GM23248 (cell line): ENCODE results near the gene EOLA1.

Experiments
- EZH2 ChIP-seq: fragments of 200-600 bp; sonication (generic); IDR thresholded peaks from 2 replicates; pipeline ENCODE4 v1.6.1; 2018; ENCODE audit warnings: antibody characterized with exemption, mild to moderate bottlenecking; ENCODE audit not compliant: insufficient read depth, poor library complexity, severe bottlenecking
- EZH2phosphoT487 ChIP-seq: fragments of 200-600 bp; sonication (generic); IDR thresholded peaks from 2 replicates; pipeline ENCODE4 v1.6.1; 2018; ENCODE audit warnings: antibody characterized with exemption, moderate library complexity, mild to moderate bottlenecking, low read depth; ENCODE audit not compliant: insufficient read depth

DNA sequence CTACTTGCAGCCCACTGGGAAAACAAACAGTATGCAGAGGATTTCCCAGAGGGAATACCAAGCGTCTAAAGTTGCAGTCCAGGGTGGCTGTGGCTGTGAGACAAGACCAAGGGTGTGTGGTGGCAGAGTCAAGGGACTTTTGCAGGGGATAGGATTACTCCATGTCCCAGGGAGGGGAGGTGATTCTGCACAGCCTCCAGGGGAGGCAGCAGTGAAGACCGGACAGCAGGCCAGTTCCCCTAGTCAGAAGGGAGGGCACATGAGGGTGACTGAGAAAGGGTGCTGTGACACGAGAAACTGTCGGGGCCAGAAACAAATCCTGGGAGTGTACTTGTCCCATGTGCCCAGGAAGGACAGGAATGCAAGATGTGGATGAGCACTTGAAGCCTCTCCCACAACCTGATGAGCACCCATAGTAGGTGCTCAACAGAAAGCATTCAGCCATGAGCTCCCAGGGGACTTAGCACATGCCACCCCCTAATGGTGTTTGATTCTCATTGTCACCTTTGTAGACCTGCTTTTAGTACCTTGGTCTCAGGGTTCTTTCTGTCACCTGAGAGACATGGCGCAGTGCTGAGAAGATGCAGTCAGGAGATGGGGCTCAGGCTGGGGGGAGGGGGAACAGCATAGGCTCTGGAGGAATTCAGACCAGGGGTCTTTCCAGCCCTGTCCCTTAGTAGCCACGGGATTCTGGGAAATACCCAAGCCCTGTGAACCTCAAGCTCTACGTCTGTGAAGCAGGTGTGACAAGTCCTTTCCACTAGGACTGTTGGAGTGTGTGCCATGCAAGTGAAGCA lies 27.0 kb downstream of the EOLA1 start:
- no peak for TF ChIP-seq EZH2phosphoT487
- TF ChIP-seq EZH2 = no peak
